Fibroblast of villous mesenchyme (primary cell): Measurements from ENCODE around the gene TTC9. TPM values are rescaled to one million over a fixed set of nuclear protein-coding genes. Genes with fewer than 3 reads are reported as not detected.
"Not testable (repeated sequence)": the region's sequence is repeated elsewhere in the genome, so short reads cannot be mapped to it uniquely, and the experiment has no call there.

Experiments
- DNase-seq: peaks from one replicate; pipeline ENCODE4 v3.0.0-alpha.2; 2010; ENCODE audit warnings: low read depth
- H3K4me3 ChIP-seq: 2 replicates; pipeline ENCODE4 v1.5.1; 2011; ENCODE audit warnings: low read depth, mild to moderate bottlenecking, low read length
- total RNA-seq: library from RNA; depleted of rRNA; stranded (reverse); fragments of >200 nt; gene quantifications from 2 replicates; pipeline ENCODE4 v1.2.3, GENCODE V29; 2012
- TF ChIP-seq, protein P1 (sequence below): IDR thresholded peaks from 2 replicates; pipeline ENCODE4 v1.5.1; 2012; ENCODE audit warnings: low read depth, mild to moderate bottlenecking, low read length; ENCODE audit not compliant: insufficient read depth

The TTC9 gene
- total RNA-seq, 1 donor: under 0.01 TPM

DNA sequence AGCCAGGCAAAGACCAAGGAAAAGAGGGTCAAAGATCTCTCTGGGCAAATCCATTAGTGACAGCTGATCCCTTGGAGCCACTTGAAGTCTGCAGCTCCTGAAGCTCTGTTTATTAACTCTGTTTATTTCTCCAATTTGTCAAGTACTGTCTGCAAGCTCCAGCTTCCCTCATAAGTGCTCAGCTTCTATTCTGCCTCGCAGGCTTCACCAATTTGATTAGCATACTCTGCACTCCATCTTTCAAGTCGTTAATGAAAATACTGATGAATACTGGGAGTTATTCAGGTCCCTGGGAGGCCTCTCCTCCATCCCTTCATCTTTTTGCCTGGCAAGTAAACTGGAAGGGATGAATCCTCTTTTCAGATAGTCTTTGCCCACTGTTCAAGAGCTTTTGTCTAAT, 54.3 kb downstream of the TTC9 start:
- no peak overlapping the region for H3K4me3 ChIP-seq
- TF ChIP-seq, protein P1, sequence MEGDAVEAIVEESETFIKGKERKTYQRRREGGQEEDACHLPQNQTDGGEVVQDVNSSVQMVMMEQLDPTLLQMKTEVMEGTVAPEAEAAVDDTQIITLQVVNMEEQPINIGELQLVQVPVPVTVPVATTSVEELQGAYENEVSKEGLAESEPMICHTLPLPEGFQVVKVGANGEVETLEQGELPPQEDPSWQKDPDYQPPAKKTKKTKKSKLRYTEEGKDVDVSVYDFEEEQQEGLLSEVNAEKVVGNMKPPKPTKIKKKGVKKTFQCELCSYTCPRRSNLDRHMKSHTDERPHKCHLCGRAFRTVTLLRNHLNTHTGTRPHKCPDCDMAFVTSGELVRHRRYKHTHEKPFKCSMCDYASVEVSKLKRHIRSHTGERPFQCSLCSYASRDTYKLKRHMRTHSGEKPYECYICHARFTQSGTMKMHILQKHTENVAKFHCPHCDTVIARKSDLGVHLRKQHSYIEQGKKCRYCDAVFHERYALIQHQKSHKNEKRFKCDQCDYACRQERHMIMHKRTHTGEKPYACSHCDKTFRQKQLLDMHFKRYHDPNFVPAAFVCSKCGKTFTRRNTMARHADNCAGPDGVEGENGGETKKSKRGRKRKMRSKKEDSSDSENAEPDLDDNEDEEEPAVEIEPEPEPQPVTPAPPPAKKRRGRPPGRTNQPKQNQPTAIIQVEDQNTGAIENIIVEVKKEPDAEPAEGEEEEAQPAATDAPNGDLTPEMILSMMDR: no peak
- no peak for DNase-seq

DNA sequence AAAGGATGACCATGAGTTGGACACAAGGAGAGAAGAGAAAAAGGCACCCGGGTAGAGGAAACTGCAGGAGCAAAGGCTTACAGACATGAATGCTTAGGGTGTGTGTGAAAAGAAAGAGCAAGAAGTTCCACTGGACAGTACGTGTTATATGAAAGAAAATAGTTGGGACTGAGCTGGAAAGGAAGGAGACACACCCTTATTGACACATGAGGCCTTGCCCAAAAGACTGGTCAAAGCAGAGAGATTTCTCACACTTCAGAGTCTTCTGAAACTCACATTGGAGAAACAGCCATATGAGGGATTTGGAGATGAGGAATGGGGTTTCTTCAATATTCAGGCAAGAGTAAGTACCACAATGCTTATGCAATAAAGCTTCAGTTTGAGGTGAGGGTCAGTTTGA, 56.0 kb downstream of the TTC9 start:
- H3K4me3 ChIP-seq: no peak overlapping the region
- TF ChIP-seq, protein P1: no peak
- no peak for DNase-seq

DNA sequence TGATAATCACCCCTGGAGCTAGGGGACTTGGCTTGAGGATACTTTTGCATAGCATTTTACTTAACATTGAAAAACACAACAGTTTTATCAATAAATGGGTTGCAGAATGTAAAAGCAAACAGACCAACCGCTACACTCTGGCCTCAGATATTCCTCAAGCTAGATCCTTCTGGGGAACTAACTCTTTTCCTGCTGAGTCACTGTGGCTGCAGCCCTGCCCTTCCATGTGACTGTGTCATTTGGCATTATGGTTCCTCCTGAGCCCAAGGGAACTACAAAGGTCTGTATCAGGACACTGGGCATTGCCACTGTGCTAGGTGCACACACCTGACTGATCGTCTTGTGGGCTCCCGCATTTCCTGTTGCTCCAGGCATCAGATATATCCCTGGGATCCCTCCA, 56.6 kb downstream of the TTC9 start:
- TF ChIP-seq, protein P1: no peak
- H3K4me3 ChIP-seq: no peak overlapping the region
- DNase-seq: no peak

DNA sequence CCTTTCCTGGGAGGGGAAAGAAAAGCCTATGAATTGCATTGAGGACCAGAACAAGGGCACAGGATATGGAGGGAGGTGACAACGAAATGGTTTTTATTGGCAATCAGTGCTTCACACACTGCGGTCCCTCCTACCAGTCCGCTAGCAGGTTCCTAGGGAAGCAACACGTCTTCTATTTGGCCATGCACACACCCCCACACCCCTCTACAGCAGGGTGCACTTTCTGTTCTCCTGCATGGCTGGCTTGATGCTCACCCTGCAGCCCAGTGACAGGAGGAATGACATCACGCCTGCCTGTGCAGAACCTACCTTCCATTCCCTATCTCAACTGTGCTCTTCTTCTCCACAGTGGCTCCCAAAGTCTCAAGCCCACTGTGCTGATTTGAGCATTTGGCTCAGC, 57.9 kb downstream of the TTC9 start:
- DNase-seq: no peak
- TF ChIP-seq, protein P1: no peak
- H3K4me3 ChIP-seq: no peak overlapping the region

DNA sequence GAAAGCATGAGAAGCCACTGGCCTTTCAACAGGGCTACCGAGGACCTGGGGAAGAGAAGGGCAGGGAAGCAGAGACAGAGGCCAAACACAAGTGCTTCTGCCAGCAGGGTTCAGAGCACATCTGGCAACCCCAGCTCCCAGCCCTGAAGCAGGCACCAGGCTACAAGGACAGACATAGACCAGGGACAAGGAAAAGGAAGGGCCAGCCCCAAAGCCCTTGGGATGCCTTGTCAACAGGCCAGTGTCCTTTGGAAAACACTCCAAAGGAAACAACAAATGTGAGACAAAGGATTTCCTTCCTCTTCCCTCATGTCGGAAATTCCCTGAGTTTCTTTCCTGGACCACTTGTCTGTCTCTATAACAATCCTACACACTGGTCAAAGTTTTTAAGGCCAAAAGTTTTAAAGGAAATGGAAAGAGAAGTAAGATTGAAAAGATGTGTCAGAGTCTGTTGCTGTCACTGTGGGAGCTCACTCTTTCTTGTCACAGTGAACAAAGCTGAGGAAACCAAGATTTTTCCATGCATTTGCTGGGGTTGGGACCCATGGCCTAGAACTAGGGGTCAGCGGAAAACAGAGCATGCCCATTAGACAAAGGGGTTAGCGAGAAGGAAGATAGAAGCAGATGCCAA, 59.4 kb downstream of the TTC9 start:
- no peak overlapping the region for H3K4me3 ChIP-seq
- DNase-seq: no peak
- TF ChIP-seq, protein P1: no peak

DNA sequence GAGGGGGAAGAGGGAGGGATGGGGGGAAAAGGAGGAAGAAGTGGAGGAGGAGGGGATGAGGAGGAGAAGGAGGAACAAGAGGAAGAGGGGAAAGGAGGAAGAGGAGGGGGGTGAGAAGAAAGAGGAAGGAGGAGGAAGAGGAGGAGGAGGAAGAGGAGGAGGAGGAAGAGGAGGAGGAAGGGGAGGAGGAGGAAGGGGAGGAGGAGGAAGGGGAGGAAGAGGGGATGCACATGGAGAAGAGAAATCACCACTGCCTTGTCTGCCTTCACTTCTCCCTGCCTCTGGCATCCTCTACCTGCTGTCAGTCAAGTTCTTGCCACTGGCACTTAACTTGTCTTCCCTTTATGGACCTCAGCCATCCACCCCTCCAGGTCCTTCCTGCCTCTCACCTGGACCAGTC, 59.9 kb downstream of the TTC9 start:
- H3K4me3 ChIP-seq: no peak overlapping the region
- TF ChIP-seq, protein P1: no peak
- no peak for DNase-seq

DNA sequence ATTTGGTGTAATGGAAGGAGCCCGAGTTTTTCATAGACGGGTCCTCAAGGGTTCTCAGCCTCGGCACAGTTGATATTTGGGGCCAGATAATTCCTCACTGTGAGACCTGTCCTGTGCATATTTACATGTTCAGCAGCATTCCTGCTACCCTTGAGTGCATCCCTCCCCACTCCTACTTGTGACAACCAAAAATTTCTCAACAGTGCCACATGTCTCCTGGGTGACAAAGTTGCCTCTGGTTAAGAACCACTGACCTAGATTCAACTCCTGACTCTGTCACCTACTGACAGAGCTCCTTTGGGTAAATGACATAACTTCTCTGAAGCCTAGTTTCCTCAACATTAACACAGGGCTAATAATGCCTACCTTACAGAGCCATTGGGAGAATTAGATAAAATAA, 60.4 kb downstream of the TTC9 start:
- DNase-seq: no peak
- H3K4me3 ChIP-seq: no peak overlapping the region
- TF ChIP-seq, protein P1: no peak

DNA sequence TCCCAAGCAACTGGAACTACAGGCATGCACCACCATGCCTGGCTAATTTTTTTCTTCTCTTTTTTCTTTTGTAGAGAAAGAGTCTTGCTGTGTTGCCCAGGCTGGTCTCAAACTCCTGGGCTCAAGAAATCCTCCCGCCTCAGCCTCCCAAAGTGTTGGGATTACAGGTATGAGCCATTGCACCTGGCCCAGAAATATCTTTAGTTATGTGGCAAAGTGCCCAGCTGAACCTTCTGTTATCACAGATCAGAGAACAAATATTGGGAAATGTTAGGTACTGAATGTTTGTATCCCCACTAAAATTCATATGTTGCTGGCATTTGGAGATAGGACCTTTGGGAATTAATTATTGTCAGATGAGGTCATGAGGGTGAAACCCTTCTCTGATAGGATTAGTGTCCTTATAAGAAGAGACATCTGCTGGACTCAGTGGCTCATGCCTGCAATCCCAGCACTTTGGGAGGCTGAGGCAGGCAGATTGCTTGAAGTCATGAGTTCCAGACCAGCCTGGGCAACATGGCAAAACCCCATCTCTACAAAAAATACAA, 62.0 kb downstream of the TTC9 start:
- not testable (repeated sequence) for H3K4me3 ChIP-seq, DNase-seq
